Ishikawa (cell line): Measurements from ENCODE around the gene SKAP1.

ENCODE experiments used
- CEBPB ChIP-seq: IDR thresholded peaks from 2 replicates; pipeline ENCODE4 v1.6.1; 2012
- EGR1 ChIP-seq: IDR thresholded peaks from 2 replicates; pipeline ENCODE4 v1.6.1; 2012
- FOXM1 ChIP-seq: IDR thresholded peaks from 2 replicates; pipeline ENCODE4 v1.6.1; 2012; ENCODE audit warnings: low read depth, borderline replicate concordance
- NFIC ChIP-seq: IDR thresholded peaks from 2 replicates; pipeline ENCODE4 v1.6.1; 2012
- RAD21 ChIP-seq: IDR thresholded peaks from 2 replicates; pipeline ENCODE4 v1.6.1; 2012; ENCODE audit warnings: low read depth
- TAF1 ChIP-seq: IDR thresholded peaks from 2 replicates; pipeline ENCODE4 v1.6.1; 2012; ENCODE audit warnings: low read depth, mild to moderate bottlenecking
- TEAD4 ChIP-seq: IDR thresholded peaks from 2 replicates; pipeline ENCODE4 v1.6.1; 2012
- TF ChIP-seq, protein P1 (sequence below): IDR thresholded peaks from 2 replicates; pipeline ENCODE4 v1.6.1; 2012

GRCh38 chr17:48144231-48144630, 285.8 kb downstream of the SKAP1 start:
- no peak for TF ChIP-seq NFIC
- no peak for TF ChIP-seq TAF1
- TF ChIP-seq EGR1, result no peak
- TF ChIP-seq TEAD4, result no peak
- no peak for TF ChIP-seq CEBPB
- no peak for TF ChIP-seq FOXM1
- TF ChIP-seq, protein P1, sequence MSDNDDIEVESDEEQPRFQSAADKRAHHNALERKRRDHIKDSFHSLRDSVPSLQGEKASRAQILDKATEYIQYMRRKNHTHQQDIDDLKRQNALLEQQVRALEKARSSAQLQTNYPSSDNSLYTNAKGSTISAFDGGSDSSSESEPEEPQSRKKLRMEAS, result no peak
- TF ChIP-seq RAD21, result no peak
